HG02678 (cell line): Measurements from ENCODE around the gene RLF.

ENCODE experiments used
- ATAC-seq: cut with Tn5 transposase; IDR thresholded peaks from one replicate; pipeline ENCODE4 v1.9.1; 2021; ENCODE audit warnings: mild to moderate bottlenecking, moderate library complexity; ENCODE audit not compliant: unreplicated experiment

The RLF gene

DNA sequence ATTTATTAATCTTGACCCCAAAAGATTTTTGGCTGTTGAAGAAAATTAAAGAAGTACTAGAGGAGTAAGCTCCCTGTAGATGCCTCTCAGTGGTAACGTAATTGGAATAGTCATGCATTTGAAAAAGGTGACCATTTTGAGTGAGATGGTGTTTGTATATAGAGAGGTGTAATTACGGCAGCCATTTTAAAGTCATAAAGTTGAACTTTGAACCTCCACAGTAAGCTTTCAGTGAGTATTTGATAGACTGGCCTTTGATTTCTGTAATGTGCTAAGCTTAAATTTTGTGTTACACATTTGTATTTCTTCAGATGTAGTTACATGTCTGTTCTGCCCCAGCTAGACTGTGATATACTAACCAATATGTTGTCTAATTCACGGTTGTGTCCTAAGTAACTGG is 65.0 kb downstream of the RLF start:
- ATAC-seq: no peak

DNA sequence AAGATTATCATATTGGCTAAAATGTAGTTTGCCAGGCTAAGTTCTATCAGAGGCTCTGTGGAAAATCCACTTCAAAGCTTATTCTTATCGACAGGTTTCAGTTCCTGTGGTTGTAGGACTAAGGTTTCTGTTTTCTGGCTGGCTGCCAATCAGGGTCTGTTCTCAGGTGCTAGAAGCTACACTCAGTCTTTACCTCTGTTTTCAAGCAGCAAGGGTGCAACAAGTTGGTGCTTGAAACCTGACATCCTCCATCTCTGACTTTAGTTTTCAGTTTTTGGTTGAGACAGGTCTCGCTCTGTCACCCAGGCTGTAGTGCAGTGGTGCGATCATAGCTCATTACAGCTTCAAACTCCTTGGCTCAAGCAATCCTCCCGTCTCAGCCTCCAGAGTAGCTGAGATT is 71.3 kb downstream of the RLF start:
- peak; percentile 79 for ATAC-seq

DNA sequence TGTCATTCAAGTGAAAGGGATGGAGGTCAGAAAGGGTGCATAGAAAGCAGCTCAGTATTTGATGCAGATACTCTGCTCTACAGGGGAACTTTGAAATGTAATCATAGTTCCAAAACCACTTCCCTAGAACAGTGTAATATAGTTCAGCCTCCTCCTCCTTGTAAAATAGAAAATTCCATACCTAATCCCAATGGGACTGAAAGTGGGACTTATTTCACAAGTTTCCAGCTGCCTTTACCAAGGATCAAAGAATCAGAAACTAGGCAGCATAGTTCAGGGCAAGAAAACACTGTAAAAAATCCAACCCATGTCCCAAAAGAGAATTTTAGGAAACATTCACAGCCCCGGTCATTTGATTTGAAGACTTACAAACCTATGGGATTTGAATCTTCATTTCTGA is 78.4 kb downstream of the RLF start:
- ATAC-seq: no peak

DNA sequence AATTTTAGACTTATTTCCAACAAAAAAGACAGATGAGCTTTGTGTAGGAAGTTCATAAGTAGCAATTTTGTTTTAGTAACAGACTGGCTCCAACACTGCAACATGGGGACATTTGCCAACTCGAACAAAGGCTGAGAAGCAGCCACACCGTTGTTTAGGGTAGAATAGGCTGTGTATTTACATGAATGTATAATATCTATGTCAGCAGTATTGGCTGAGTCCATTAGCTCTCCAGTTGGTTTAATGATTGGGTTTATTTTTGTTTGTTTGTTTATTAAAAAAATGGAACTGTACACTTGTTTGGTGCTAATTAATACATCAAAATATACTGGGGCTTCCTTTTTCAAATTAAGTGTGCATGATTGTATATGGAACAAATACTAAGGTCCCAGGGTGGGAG is 79.2 kb downstream of the RLF start:
- no peak for ATAC-seq

DNA sequence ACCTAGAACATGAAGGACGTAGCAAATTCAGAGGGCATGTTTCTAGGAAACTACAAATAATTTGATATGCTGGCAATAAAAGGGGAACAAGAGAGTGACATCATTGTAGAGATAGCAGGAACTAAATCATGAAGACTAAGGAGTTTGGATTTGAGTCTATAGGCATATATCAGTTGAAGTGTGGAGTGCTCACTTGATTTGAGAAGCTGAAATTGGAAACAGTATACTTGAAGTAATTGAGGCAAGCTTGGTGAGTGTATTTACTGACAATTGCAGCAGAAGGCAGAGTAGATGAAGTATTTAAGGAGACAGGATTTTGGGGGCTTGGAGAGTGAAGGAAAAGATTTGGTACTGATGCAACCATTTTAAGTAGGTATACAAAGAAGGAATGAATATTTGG is 80.2 kb downstream of the RLF start:
- peak; percentile 9 for ATAC-seq

- no peak for ATAC-seq
These were observed 82.2 kb downstream of the RLF start for GRCh38 chr1:40243351-40243750.

- no peak for ATAC-seq
These were observed 83.1 kb downstream of the RLF start for GRCh38 chr1:40244138-40244744.

- ATAC-seq: no peak
These were observed 84.5 kb downstream of the RLF start for GRCh38 chr1:40245686-40246085.

GRCh38 chr1:40247655-40248054 is 86.5 kb downstream of the RLF start, which contains the start of gene TMCO2:
TSS of gene TMCO2 (plus strand) at chr1:40247937. CDS start at chr1:40247994, 57 bp downstream.
- no peak for ATAC-seq

DNA sequence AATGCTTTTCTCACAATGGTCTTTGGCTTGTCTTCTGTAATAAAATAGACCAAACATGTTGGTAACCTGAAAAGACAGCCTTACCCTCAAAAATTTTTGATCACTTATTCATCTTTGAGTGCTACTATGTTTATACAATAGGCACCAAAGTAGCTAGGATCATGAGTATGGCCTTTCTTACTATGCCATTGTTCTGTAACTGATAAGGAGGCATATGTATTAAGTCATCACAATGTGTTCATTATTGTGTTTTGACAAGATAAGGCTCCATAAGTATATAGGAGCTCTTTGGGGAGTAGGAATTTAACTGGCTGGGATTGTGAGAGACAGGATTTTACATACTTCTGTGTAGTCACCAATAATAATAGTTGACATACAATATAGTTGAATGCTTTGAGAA is 87.2 kb downstream of the RLF start:
- ATAC-seq: no peak

DNA sequence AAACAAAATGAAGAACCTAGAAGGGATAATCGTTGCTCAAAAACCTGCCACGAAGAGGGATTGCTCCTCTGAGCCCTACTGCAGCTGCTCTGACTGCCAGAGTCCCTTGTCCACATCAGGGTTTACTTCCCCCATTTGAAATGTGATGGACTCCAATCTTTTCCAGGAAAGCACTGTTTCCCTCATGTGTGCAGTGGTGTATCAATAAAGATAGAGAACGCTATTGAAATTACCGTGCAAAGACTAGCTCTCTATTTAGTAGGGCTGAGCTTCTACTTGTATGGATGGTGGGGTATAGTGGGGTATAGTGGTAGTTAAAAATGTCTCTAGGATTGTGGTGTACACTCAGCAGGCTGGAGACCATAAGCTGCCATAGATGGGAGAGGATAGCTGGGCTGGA is 90.3 kb downstream of the RLF start:
- ATAC-seq: no peak

DNA sequence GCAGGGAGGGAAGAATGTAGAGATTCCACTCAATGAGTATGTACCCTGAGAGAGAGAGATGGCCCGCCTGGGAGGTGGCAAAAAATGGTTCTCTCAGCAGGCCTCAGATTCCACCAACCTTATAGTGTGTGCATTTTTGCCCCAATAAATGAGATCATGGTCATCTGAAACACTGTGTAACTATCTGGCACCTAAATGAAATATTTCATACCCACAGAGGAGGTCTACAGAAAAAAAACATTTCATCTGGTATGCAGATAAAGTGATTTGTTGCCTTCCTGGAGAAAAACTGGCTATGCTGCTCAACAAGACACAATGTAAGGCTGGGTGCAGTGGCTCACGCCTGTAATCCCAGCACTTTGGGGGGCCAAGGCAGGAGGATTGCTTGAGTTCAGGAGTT is 91.4 kb downstream of the RLF start:
- no peak for ATAC-seq

DNA sequence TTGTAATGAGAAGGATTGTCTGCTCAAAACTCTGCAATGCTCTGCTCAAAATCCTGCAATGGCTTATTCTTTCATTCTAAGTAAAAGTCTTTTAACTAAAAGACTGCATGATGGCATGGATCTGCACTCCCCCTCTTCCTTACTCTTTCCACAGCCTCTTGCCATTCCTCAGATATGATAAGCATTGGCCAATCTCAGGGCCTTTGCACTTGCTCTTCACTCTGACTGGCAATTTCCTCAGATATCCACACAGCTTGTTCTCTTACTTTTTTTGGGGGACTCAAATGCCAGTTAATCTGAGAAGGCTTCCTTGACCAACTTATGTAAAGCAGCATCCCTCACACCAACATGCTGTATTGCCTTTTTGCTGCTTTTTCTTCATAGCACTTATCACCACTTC is 94.0 kb downstream of the RLF start:
- no peak for ATAC-seq

- no peak for ATAC-seq
These were observed 95.4 kb downstream of the RLF start for GRCh38 chr1:40256401-40257084.

GRCh38 chr1:40257313-40257687 is 96.1 kb downstream of the RLF start:
- ATAC-seq: no peak

- ATAC-seq: peak; percentile 92
These were observed 96.7 kb downstream of the RLF start, which contains the start of gene ZMPSTE24 for GRCh38 chr1:40257688-40258444. TSS of gene ZMPSTE24 (plus strand) at chr1:40258236. CDS start at chr1:40258272, 36 bp downstream.

DNA sequence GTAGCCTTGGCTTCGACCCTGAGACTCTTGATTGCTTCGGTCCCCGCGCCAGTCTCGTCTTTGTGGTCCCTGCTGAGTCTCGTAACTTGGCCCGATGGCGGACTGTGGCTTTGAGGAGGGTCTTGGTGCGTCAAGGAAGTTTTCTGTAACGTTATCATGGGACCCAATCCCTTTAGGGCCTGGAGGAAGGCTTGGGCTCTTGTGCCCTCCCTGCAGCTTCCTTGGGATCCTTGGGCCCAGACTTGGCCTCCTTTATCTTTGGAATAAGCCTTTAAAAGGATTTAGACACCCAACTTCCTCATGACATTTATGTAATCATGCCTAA is 97.2 kb downstream of the RLF start:
- no peak for ATAC-seq

DNA sequence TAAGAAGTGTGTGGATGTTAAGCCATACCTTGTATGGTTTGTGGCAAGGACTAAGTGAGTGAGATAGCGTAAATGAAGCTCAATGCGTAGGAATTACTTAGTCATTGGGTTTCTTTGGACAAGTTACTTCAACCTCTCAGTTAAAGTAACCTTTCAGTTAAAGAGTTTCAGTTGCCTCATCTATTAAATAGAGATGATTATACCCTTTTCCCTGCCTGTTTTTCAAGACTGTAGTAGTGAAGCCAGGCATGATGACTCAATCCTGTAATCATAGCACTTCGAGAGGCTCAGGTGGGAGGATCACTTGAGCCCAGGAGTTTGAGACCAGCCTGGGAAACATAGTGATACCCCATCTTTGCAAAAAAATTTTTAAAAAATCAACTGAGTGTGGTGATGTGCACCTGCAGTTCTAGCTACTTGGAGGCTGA is 103.2 kb downstream of the RLF start:
- ATAC-seq: no peak

DNA sequence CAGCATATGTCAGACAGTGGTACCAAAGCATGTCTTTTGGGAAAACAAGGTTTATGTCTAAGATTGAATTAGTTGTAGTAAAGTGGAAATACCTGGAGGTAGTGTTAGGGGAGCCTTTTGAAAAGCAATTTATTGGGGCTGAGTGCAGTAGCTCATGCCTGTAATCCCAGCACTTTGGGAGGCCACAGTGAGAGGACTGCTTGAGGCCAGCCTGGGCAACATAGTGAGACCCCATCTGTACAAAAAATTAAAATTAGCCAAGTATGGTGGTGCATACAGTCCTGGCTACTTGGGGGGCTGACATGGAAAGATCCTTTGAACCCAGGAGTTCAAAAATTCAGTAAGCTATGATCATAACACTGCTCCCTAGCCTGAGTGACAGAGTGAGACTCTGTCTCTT is 104.1 kb downstream of the RLF start:
- no peak for ATAC-seq

- no peak for ATAC-seq
These were observed 104.7 kb downstream of the RLF start for GRCh38 chr1:40265919-40266318.

DNA sequence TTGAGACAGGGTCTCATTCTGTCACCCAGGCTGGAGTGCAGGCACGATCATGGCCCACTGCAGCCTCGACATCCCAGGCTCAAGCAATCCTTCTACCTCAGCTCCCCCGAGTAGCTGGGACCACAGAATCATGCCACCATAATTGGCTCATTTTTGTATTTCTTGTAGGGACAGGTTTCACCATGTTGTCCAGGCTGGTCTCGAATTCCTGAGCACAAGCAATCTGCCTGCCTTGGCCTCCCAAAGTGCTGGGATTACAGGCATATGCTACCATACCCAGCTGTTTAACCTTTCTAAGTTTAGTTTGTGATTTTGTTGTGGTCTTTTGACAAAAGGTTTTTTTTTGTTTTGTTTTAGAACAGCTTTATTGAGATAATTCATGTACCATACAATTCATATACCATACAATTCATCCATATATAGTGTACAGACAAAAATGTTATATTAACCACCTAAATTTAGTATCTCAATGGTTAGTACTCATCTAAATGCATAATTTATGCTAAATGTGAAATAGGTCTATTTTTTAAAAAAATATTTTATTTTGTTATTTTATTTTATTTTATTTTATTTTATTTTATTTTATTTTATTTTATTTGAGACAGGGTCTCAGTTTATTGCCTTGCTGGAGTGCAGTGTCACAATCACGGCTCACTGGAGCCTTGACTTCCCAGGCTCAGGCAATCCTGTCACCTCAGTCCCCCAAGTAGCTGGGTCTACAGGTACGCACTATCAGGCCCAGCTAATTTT is 105.8 kb downstream of the RLF start:
- ATAC-seq: no peak
